GM18873 (cell line): ENCODE measurements around the gene LYSMD3.

ENCODE experiments used
- ATAC-seq: cut with Tn5 transposase; IDR thresholded peaks from one replicate; pipeline ENCODE4 v1.9.1; 2021; ENCODE audit warnings: mild to moderate bottlenecking, moderate library complexity, moderate number of reproducible peaks; ENCODE audit not compliant: unreplicated experiment, low FRiP score

LYSMD3 gene

DNA sequence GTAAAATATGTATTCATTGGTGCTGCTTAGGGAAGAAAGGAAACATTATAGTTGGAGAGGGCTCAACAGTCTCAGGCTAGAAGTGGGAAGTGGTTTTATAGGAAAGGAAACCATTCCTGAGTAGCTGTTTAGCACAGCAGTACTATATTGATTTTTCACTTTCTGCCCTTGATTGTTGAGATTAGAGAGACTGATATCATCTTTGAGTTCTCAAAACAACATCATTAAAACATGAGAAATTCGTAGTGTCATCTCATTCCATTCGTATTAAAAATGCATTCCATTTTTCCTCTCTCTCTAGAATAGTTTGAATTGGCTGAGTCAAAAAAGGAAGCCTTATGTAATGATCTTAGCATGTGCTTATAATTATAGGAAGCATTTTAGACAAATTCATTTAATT lies 40.6 kb downstream of the LYSMD3 start:
- no peak for ATAC-seq

DNA sequence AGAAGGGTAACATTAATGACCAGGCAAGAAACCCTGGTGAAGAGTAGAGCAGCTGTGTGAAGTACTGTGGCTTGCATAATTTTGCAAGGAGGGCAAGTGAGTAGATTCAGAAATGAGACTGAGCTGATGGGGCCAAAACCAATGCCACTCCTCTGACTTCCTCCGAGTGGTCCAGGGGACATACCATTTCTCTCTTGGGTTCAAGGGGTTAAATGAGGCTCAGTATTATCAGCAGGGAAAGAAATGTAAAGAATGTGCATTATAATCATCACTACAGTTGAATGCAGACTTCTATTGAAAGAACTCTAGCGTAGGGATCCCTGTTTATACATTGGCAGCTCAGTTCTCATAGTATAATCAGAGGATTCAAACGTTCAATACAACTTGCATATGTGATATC lies 44.8 kb downstream of the LYSMD3 start:
- ATAC-seq, result no peak

DNA sequence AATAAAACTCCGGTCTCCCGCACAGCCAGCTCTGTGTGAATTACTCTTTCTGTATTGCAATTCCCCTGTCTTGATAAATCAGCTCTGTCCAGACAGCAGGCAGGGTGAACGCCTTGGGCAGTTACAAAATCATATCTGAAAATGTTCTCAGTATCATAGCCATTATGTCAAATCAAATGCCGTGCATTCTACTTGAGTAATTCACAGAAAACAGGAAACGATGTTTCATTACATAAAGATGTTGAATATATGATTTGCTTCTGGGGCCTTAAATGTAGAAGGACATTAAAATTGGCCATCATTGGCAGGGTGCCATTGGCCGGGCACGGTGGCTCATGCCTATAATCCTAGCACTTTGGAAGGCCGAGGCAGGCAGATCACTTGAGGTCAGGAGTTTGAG lies 46.2 kb downstream of the LYSMD3 start:
- ATAC-seq, result no peak

DNA sequence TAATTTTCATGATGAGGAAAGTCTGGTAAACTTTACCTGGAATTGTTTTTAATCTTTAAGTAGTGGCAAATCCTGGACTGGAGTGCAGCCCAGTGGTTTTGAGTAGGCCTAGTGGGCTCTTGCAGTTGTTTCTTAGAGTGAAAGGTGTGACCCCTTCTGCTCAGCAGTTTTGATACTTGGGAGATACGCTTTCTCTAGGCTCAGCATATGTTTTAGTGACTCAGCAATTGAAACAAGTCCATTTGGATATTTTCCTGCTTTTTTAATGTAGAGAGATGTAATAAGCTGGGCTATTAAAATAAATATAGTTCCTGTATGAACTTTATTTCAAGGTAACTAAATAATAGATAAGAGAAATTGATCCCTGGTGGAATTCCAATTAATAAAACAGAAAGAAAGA lies 48.7 kb downstream of the LYSMD3 start:
- ATAC-seq, result no peak

DNA sequence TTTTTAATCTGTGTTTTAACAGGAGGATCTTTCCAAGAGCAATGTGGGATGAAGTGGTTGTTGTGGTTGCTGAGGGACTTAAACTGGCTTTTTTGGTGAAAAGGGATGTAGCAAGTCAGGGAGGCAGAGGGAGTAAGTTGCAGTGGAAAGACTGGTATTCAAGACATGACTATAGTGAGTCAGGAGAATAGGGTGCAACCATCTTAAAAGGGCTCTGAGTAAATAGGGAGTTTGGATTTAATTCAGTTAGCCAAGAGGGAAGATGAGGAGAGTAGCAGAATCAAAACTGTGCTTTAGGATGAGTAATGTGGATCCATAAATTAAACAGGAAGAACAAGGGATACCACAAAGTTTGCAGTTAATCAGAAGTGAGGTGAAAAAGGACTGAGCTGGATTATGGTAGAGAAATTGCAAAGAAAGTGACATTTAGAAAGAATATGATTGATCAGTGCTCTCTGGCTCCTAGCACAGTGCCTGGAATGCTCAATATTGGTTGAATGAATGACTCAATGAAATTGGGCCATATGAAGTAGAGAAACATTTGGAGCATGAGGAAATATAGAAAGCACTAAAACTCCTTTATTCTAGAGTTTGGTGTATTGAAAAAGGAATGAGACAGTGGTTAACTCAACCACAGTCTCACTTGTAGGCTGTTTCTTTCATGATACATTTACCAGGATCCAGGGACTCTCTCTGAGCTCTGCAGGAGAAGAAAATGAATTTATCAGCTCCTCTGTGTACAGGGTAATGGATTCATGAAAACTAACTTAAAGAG lies 49.6 kb downstream of the LYSMD3 start:
- ATAC-seq, result no peak

DNA sequence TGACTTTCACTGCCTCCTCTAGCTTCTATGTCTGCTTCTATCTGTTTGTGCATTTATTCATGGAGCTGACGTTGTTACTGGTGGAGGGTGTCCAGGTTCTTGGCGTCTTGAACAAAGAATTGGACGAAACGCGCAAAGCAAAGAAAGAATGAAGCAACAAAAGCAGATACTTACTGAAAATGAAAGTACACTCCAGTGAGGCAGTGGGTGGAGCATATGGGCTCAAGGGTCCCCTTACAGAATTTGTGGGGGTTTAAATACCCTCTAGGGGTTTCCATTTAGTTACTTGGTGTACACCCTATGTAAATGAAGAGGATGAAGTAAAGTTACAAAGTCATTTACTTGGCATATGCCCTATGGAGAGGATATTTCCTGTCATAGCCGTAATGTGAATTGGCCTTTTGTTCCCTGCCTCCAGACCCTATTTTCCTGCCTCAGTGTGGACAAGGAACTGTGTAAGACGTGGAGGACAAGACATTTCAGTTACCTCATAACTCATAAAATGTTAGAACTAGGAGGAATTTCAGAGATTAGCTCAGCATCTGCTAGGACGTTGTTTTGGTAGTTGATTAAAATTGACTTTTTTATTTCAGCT lies 51.7 kb downstream of the LYSMD3 start:
- ATAC-seq, result no peak

DNA sequence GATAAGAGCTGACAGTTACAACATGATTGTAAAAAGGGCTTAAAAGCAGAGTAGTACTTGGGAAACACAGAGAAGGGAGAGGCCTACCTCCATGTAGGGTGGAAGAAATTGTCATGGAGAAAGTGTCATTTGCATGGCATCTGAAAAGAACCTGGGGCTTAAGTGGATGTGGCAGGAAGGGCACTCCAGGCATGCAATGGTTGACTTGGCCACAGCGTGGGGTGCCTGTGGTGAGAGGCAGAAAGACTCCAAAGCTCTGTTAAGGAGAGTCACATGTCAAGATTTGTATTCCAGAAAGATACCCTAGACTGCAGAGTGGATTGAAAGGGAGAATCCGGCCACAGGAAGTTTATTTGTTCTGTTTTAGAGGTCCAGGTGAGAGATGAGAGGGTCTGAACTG lies 52.3 kb downstream of the LYSMD3 start:
- no peak for ATAC-seq

DNA sequence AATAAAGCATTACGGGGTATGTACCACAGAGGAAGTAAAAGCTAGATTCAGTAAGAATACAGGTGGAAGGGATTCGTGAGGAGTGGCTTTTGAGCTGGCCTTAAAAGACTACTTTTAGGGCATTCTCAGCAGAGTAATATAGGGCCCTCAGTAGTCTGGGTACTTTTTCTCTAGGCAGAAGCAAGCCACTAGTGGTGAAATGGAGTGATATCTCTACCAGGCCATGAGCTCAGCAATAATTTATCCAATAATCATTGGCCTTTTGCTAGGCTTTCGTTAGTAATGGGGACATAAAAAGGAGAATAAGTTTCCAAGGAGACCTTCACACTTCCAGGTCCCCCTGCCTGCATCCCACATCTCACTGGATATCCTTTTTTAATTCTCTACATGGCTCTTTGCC lies 53.0 kb downstream of the LYSMD3 start:
- ATAC-seq, result no peak

DNA sequence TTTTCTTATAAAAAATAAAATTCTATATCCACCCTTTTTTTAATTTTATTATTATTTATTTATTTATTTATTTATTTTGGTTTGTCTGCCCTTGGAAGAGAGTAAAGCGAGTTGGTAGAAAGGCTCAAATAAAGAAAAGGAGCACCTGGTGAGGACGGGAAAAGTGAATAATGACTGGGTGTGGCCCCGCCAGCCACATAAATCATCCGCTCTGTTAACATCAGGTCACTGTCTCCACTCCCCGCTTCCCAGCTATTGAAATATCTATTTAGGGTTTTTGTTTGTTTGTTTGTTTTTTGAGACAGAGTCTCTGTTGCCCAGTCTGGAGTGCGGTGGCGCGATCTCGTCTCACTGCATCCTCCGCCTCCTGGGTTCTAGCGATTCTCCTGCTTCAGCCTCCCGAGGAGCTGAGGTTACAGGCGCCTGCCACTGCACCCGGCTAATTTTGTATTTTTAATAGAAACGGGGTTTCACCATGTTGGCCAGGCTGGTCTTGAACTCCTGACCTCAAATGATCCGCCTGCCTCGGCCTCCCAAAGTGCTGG lies 53.9 kb downstream of the LYSMD3 start:
- no peak for ATAC-seq

DNA sequence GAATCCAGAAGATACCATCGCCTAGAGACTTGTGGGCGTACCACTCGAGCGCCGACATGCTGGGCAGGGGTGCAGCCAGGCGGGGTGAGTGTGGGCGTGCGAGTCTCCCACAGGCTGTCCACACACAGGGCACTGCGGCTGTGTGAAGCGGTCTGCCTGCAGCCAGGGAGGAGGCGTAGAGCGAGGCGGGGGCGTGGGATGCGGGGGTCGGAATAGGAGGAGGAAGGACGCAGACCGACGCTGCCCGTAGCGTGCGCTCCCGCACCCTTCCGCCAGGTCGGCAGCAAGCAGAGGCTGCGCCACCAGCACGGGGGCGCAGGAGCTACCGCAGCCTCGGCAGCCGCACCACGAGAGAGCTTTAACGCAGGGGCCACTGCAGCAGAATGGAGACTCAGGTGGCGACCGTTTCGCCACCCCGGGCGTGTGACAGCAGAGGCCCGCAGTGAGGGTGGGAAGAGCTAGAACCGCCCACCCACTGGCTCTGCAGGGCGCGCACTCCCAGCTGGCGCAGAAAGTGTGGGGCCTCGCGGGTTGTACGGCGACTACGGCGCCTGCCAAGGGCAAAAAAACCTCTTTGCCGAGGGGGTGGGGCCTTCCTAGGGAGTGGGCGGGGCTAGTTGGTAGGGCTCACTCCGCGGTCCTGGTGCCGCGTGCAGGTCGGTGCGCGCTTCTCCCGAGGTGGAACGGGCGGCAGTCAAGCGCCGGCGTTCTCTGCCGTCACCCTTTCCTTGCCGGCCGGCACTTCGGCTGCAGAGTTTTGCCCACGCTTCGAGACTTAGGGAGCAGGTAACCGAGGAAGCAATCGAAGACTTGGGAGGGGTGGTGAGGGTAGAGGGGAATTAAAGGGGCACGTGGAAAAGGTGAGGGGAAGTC lies 54.9 kb downstream of the LYSMD3 start, which contains the start of the genes MBLAC2 and POLR3G:
Gene MBLAC2, minus strand, starts transcription at position 537 of the 873 bp plus-strand sequence. Its CDS starts 479 bp downstream, at position 58.
Gene POLR3G, plus strand, starts transcription at position 630 of the 873 bp plus-strand sequence. CDS start 10,704 bp downstream, outside the sequence.
- ATAC-seq, result peak; percentile 85

DNA sequence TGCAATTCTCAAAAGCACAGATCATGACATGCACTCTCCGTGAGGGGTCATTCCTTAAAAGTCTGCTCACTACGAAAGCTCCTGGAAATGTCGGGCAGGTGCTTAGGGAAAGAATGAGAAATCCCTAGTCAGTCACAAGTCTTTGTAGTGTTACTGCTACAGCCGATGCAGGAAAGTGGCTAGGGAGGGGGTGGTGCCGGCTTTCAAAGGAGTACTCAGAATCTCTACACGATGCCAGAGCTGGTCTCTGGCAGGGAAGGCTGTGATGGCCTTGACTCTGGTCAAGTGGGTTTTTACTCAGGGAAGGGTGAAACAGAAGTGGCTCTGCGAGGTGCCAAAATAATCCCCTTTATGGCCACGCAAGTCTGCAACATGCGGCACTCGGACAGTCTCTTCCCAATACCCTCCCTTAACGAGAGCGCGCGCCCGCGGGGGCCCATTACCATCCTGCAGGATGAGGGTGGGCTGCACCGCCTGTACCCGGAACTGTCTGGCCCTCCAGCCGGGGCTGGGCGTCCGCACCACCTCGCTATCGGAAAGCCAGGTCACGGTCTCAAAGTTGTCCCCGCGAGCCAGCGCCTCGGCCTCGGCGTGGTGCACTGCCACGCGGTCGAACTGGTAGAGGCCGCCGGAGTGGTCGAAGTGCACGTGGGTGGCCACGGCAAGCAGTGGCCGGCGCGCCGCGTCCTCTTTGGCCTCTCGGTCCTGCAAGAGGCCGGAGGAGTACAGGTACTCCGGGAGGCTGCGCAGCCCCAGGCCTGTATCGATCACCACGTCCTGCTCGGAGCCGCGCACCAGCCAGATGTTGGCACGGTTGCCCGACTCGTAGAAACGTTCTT lies 55.8 kb downstream of the LYSMD3 start:
- peak; percentile 10 for ATAC-seq

DNA sequence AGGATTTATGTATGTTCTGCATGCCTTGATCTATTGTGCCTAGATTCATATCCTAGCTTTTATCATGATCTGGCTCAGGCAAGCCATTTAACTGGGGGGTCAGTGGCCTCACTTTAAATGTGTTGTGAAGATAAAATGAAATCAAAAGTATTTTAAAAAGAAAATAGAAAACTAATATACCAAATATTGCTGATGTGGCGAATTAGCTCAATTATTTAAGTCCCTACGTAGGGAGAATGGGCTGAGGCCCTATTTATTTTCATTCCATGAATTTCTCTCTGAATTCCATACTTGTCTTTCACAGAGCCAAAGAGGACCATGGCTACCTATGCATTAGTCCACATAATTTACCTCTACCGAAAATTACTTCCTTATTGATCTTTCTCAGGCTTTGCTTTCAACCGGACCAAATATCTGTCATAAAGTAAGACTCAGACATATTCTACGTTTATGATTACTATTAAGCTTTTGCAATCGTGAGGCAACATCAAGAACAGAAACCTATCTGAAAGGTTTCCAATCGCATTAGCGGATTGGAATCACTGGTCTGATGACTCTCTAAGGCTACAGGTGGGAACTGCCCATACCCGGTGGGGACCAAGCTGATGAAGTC lies 56.5 kb downstream of the LYSMD3 start:
- ATAC-seq, result no peak
